HepG2 (cell line): Measurements from ENCODE around the gene ANK3.

Experiments used
- EZH2 ChIP-seq: conservative IDR thresholded peaks from 2 replicates; pipeline ENCODE4 v1.6.1; 2012; ENCODE audit warnings: mild to moderate bottlenecking, low read depth, low read length, moderate library complexity
- TP53 ChIP-seq: sonication (generic); formaldehyde crosslinking; conservative IDR thresholded peaks from 2 replicates; pipeline ENCODE4 v1.4.0; 2020; ENCODE audit warnings: missing genetic modification reagents
- ZNF737 ChIP-seq: sonication (generic); formaldehyde crosslinking; IDR thresholded peaks from 2 replicates; pipeline ENCODE4 v1.5.0; 2020; ENCODE audit warnings: missing genetic modification reagents, mild to moderate bottlenecking, borderline replicate concordance
- TF ChIP-seq, protein P1 (sequence below): sonication (generic); formaldehyde crosslinking; IDR thresholded peaks from 2 replicates; pipeline ENCODE4 v1.4.0; 2020; ENCODE audit warnings: missing genetic modification reagents, mild to moderate bottlenecking, borderline replicate concordance
- TF ChIP-seq, protein P2 (sequence below): sonication (generic); formaldehyde crosslinking; conservative IDR thresholded peaks from 2 replicates; pipeline ENCODE4 v1.5.0; 2020; ENCODE audit warnings: missing genetic modification reagents
- TF ChIP-seq, protein P3 (sequence below): sonication (generic); formaldehyde crosslinking; IDR thresholded peaks from 2 replicates; pipeline ENCODE4 v1.4.0; 2020; ENCODE audit warnings: mild to moderate bottlenecking, missing genetic modification reagents
- TF ChIP-seq, protein P4 (sequence below): sonication (generic); formaldehyde crosslinking; IDR thresholded peaks from 2 replicates; pipeline ENCODE4 v1.5.0; 2020; ENCODE audit warnings: mild to moderate bottlenecking, missing genetic modification reagents, moderate library complexity
- TF ChIP-seq, protein P5 (sequence below): IDR thresholded peaks from 2 replicates; pipeline ENCODE4 v1.6.1; 2016

DNA sequence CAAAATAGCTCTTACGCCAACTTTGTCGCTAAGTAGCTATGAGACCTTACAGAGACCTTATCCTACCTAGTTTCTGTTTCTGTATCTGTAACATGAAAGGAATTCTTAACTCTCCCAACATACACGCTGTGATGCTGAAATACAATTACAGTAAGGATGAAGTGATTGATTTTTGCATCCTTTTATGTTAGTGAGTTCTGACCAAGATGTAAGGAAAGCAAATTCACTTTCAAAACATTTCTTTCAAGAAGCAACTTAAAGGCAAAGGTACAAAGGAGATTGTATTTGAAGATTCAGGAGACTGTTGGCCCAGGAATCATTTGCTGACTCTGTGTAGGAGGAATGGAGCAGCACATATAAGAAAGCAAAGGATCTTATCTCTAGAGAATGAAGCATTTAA, 7.1 kb upstream of the ANK3 start:
- TF ChIP-seq, protein P1, sequence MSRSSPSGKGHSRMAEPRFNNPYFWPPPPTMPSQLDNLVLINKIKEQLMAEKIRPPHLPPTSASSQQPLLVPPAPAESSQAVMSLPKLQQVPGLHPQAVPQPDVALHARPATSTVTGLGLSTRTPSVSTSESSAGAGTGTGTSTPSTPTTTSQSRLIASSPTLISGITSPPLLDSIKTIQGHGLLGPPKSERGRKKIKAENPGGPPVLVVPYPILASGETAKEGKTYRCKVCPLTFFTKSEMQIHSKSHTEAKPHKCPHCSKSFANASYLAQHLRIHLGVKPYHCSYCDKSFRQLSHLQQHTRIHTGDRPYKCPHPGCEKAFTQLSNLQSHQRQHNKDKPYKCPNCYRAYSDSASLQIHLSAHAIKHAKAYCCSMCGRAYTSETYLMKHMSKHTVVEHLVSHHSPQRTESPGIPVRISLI (CRISPR knock-in tag): no peak
- TF ChIP-seq, protein P2, sequence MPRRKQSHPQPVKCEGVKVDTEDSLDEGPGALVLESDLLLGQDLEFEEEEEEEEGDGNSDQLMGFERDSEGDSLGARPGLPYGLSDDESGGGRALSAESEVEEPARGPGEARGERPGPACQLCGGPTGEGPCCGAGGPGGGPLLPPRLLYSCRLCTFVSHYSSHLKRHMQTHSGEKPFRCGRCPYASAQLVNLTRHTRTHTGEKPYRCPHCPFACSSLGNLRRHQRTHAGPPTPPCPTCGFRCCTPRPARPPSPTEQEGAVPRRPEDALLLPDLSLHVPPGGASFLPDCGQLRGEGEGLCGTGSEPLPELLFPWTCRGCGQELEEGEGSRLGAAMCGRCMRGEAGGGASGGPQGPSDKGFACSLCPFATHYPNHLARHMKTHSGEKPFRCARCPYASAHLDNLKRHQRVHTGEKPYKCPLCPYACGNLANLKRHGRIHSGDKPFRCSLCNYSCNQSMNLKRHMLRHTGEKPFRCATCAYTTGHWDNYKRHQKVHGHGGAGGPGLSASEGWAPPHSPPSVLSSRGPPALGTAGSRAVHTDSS (CRISPR knock-in tag): no peak
- TF ChIP-seq, protein P3, sequence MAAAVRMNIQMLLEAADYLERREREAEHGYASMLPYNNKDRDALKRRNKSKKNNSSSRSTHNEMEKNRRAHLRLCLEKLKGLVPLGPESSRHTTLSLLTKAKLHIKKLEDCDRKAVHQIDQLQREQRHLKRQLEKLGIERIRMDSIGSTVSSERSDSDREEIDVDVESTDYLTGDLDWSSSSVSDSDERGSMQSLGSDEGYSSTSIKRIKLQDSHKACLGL (CRISPR knock-in tag): no peak
- TF ChIP-seq EZH2 (no peak), ZNF737 (no peak), TP53 (CRISPR knock-in tag) (no peak)
- TF ChIP-seq, protein P4, sequence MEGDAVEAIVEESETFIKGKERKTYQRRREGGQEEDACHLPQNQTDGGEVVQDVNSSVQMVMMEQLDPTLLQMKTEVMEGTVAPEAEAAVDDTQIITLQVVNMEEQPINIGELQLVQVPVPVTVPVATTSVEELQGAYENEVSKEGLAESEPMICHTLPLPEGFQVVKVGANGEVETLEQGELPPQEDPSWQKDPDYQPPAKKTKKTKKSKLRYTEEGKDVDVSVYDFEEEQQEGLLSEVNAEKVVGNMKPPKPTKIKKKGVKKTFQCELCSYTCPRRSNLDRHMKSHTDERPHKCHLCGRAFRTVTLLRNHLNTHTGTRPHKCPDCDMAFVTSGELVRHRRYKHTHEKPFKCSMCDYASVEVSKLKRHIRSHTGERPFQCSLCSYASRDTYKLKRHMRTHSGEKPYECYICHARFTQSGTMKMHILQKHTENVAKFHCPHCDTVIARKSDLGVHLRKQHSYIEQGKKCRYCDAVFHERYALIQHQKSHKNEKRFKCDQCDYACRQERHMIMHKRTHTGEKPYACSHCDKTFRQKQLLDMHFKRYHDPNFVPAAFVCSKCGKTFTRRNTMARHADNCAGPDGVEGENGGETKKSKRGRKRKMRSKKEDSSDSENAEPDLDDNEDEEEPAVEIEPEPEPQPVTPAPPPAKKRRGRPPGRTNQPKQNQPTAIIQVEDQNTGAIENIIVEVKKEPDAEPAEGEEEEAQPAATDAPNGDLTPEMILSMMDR (CRISPR knock-in tag): no peak
- TF ChIP-seq, protein P5, sequence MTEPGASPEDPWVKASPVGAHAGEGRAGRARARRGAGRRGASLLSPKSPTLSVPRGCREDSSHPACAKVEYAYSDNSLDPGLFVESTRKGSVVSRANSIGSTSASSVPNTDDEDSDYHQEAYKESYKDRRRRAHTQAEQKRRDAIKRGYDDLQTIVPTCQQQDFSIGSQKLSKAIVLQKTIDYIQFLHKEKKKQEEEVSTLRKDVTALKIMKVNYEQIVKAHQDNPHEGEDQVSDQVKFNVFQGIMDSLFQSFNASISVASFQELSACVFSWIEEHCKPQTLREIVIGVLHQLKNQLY (CRISPR knock-in tag): no peak
